HG02678 (cell line): ENCODE data around the gene PHGDH.
"Not testable (repeated sequence)": the region's sequence is repeated elsewhere in the genome, so short reads cannot be mapped to it uniquely, and the experiment has no call there.

Experiments
- ATAC-seq: cut with Tn5 transposase; IDR thresholded peaks from one replicate; pipeline ENCODE4 v1.9.1; 2021; ENCODE audit warnings: mild to moderate bottlenecking, moderate library complexity; ENCODE audit not compliant: unreplicated experiment

PHGDH gene

DNA sequence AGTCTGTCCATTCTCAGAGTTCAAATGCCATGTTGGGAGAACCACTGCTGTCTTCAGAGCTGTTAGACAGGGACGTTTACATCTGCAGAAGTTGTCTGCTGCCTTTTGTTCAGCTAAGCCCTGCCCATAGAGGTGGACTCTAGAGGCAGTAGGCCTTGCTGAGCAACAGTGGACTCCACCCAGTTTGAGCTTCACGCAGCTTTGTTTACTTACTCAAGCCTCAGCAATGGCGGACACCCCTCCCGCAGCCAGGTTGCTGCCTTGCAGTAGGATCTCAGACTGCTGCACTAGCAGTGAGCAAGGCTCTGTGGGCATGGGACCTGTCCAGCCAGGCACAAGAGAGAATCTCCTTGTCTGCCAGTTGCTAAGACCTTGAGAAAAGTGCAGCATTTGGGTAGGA, 14.9 kb upstream of the PHGDH start:
- not testable (repeated sequence) for ATAC-seq

GRCh38 chr1:119697598-119697997, 14.1 kb upstream of the PHGDH start:
- ATAC-seq = no peak

GRCh38 chr1:119700326-119700725, 11.4 kb upstream of the PHGDH start:
- no peak for ATAC-seq

- ATAC-seq = no peak
Observed at GRCh38 chr1:119701659-119702058, 10.1 kb upstream of the PHGDH start.

DNA sequence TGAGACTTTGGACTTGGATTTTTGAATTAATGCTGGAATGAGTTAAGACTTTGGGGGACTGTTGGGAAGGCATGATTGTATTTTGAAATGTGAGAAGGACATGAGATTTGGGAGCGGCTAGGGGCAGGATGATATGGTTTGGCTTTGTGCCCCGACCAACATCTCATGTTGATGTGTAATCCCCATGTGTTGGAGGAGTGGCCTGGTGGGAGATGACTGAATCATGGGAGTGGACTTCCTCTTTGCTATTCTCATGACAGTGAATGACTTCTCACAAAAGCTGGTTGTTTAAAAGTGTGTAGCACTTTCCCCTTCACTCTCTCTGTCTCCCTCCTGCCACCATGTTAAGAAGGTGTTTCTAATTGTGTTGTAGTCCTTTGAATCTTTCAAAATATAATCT, 9.3 kb upstream of the PHGDH start:
- ATAC-seq = no peak

- ATAC-seq = no peak
Observed at GRCh38 chr1:119703666-119704450, 7.9 kb upstream of the PHGDH start.

DNA sequence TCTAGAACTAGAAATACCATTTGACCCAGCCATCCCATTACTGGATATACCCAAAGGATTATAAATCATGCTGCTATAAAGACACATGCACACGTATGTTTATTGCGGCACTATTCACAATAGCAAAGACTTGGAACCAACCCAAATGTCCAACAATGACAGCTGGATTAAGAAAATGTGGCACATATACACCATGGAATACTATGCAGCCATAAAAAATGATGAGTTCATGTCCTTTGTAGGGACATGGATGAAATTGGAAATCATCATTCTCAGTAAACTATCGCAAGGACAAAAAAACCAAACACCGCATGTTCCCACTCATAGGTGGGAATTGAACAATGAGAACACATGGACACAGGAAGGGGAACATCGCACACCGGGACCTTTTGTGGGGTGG, 5.1 kb upstream of the PHGDH start:
- not testable (repeated sequence) for ATAC-seq

DNA sequence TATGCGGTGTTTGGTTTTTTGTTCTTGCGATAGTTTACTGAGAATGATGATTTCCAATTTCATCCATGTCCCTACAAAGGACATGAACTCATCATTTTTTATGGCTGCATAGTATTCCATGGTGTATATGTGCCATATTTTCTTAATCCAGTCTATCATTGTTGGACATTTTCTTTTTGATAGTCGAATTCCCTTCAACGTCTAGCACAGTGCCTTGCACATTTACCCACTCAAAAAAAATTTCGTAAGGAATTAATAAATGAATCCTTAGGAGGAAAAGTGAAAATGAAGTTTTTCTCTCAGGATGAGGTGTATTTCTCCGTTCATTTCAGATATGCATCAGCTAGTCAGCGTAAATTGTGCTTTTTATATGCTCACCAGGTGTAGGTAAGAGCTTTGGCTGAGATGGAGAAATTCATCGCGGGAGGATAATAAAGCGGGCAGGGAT, 354 bp upstream of the PHGDH start:
- ATAC-seq = not testable (repeated sequence)

GRCh38 chr1:119712342-119713038, 756 bp downstream of the PHGDH start:
- ATAC-seq = peak; percentile 48

GRCh38 chr1:119713039-119713748, 1.5 kb downstream of the PHGDH start:
- no peak for ATAC-seq

GRCh38 chr1:119713749-119714456, 2.2 kb downstream of the PHGDH start:
- no peak for ATAC-seq

DNA sequence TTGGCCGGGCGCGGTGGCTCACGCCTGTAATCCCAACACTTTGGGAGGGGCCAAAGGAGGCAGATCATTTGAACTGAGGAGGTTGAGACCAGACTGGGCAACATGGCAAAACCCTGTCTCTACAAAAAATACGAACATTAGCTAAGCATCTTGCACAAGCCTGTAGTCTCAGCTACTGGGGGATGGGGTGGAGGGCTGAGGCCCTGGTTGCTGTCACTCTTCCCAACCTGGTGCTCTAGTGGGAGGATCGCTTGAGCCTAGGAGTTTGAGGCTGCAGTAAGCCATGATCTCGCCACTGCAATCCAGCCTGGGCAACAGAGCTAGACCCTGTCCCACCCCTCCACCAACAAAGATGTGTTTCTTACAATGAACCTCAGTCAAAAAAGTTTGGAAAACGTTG, 2.8 kb downstream of the PHGDH start:
- no peak for ATAC-seq

- ATAC-seq = no peak
Observed at GRCh38 chr1:119715542-119715941, 3.8 kb downstream of the PHGDH start.

- ATAC-seq = no peak
Observed at GRCh38 chr1:119718409-119718808, 6.7 kb downstream of the PHGDH start.

GRCh38 chr1:119718972-119719371, 7.2 kb downstream of the PHGDH start:
- no peak for ATAC-seq

- ATAC-seq = no peak
Observed at GRCh38 chr1:119720866-119721440, 9.2 kb downstream of the PHGDH start.

DNA sequence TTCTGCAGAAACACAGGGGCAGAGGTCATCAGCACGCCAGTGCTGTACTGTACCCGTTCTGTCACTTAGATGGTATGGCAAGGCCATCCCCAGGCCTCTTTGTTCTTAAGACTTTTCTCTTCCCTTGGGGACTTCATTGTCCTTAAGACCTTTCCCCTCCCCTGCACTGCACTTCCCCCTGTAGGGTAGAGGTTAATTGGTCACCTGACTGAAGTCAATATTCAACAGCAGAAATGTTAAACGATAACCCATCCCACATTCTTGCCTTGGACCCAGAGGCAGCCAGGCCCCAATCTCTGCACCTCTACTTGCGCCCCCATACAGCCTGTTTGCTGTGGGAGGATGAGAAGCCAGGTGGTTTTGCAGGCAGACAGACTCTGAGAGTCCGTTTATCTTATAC, 10.2 kb downstream of the PHGDH start:
- ATAC-seq = no peak

DNA sequence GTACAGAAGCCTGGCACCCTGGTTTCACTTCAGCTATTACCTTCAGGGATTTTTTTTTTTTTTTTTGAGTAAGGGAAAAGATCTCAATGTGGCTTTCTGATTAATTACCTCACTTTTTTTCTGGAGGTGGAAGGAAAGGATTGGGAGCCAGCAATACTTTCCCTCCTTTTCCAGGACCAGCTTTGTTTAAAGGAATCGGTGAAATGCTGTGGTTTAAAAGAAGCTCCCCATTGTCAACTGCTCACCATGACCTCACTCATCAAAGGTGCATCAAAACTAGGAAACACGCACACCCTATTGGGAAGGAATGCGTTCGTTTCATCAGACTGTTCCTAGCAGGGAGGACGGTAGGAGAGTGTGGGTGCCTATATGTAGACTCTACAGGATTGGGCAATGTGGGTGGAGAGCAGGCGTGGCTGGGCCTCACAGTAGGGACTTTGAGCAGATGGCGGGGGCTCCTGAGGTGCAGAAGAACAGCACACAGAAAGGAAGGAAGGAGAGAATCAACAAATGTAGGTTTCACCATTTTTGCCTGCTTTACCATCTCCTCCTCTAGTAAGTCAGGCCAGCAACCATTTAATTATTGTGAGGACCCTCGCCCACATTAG, 13.0 kb downstream of the PHGDH start:
- ATAC-seq = no peak

DNA sequence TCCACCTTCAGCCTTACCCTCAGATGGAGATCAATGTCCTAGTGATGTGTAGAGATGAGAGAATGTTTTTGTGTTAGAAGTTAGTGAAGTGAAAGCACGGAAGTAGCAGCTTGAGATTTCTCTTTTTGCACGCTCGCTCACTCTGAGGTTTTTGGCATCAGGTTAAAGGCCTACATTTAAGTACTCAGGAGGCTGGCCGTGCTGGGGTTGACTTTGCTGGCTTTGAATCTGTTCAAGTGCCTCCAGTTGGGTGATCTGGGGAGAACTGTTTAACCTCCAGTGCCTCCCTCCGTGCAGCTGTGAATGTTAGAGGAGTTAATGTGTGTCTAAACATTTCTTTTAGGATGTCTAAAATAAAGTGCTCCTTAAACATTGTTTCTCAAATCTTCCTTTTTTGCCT, 13.9 kb downstream of the PHGDH start:
- ATAC-seq = no peak

- ATAC-seq = peak; percentile 65
Observed at GRCh38 chr1:119727991-119728390, 16.3 kb downstream of the PHGDH start.
